IPS-18a (cell line): ENCODE measurements around the gene TMEM151A.

Source experiments
- H3K27ac ChIP-seq: one replicate; pipeline ENCODE4 v1.5.1; 2013; ENCODE audit warnings: low read length
- H3K27me3 ChIP-seq: one replicate; pipeline ENCODE4 v1.6.1; 2013; ENCODE audit warnings: mild to moderate bottlenecking, low read length; ENCODE audit not compliant: control insufficient read depth, insufficient read depth
- H3K36me3 ChIP-seq: one replicate; pipeline ENCODE4 v1.6.1; 2013; ENCODE audit warnings: low read depth, low read length; ENCODE audit not compliant: control insufficient read depth
- H3K4me1 ChIP-seq: one replicate; pipeline ENCODE4 v1.6.1; 2013; ENCODE audit warnings: low read depth, low read length; ENCODE audit not compliant: control insufficient read depth
- H3K4me3 ChIP-seq: one replicate; pipeline ENCODE4 v1.5.1; 2013; ENCODE audit warnings: low read length
- H3K9ac ChIP-seq: one replicate; pipeline ENCODE4 v1.6.1; 2013; ENCODE audit warnings: mild to moderate bottlenecking, low read length, moderate library complexity
- H3K9me3 ChIP-seq: one replicate; pipeline ENCODE4 v1.6.1; 2013; ENCODE audit warnings: low read depth, low read length; ENCODE audit not compliant: control insufficient read depth

The TMEM151A gene

DNA sequence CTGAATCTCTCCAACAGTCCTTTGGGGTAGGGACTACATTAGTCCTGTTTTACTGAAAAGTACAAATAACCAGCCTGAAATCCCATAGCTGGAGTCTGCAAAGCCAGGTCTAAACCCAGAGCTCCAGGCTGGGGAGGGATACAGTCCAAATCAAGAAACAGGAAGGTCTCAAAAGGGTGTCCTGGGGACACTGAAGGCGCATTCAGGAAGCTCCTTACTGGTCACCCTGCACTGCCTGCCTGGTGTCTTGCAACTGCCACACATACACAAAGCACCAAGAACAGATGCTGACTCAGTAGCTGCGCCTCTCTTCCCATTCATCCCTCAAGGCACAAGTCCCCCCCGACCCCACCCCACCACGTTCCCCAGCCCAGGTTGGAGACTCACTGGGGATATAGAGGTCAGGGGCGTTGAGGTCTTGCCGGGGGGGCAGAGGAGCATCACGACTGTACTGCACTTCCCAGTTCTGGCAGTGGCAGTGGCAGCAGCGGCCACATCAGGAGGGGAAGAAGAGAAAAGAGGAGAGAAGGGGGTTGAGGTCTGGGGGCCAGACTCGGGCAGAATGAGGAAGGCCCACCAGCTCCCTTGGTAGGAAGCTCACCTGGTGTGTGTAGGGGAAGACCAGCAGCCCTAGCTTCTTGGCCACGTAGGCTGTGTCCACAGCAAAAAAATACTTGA lies 4.3 kb upstream of the TMEM151A start:
- Histone ChIP-seq H3K27me3 (peaks cover 23% of the 10 kb centered on the region), H3K9me3 (no peaks in the 10 kb centered on the region), H3K36me3 (no peaks in the 10 kb centered on the region), H3K27ac (no peak overlapping the region), H3K4me1 (peaks cover 10% of the 10 kb centered on the region), H3K4me3 (peak overlapping the region; percentile 76), H3K9ac (no peak overlapping the region)

DNA sequence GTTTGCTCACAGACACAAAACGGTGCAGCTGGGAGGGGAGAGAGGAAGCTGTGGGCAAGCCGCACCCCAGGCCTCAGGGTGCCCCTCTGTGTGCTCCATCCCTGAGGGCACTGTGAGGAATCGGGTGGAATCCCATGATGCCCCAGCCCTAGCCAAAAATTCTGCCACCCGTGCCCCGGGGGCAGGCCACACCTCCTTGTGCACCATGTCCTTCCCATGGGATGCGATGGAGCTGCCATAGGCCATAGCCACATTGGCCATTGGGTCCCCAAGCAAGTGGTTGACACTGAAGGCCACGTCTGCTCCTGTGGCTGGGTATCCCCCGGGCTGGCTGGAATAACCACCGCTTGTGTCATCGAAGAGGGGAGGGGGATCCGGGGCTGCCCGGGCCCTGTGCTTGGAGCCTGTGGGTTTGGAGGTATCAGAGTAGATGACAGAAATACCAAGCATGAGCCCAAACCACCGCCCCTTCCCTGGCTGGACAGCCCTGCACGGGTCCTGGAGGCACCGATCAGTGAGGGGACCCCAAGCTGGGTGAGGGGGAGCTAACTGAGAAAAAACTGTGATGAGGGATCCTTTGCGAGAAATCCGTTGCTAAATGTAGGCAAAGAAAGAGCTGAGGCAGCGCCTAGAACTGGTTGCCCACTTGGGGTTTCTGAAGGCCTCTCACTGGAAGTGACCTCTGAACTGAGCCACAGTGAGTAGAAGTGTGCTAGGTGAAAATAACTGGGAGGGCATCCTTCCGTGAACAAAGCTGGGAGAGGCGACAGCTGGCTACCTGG lies 3.6 kb upstream of the TMEM151A start:
- H3K4me1 ChIP-seq, result peaks cover 7% of the 10 kb centered on the region
- peaks cover 30% of the 10 kb centered on the region for H3K27me3 ChIP-seq
- H3K9ac ChIP-seq, result peak overlapping the region; percentile 86
- H3K27ac ChIP-seq, result no peak overlapping the region
- H3K9me3 ChIP-seq, result no peaks in the 10 kb centered on the region
- H3K4me3 ChIP-seq, result peak overlapping the region; percentile 76
- no peaks in the 10 kb centered on the region for H3K36me3 ChIP-seq

DNA sequence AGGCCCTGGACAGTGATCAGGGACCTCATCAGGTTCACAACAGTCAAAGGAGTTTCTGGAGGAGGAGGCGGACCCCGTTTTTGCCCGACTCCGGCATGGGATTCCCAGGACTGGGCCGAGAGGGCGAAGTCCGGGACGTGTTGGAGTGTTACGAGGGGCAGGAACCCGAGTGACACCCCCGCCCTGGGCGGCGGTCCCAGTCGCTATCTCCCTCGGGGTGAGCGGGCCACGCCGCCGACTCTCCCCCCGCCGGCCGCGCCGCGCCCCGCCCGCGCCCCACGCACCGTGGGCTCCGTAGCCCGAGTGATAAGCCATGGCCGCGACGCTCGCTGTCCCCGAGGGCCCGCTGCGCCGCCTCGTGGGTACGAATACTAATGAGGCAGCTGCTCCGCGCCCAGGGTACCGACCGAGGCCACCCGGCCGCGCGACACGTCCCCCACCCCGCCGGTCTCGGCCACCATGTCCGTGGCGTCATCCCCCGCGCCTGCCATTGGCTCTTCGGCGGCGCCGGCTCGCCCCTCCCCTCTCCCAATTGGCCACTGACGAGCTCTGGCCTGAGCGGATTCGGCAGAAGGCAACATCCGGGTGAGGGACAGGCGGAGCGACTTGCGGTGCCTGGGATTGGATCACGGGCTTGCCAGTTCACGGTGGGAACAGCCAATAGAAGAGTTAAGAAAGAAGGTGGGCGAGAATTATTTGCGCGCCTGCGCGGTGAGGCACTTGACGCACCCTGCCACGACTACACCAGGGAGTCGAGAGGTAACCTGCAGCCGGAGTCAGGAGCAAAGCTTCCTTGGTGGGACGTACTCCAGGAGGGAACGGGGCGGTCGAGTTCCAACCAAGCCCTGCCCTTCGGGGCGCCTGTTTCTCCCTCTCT lies 2.8 kb upstream of the TMEM151A start, which contains the start of gene YIF1A:
YIF1A (minus strand) TSS at position 473 of the 877 bp plus-strand sequence; CDS start at position 315, 158 bp downstream.
- peaks cover 34% of the 10 kb centered on the region for H3K27me3 ChIP-seq
- H3K4me3 ChIP-seq, result peak within 1 kb of the TSS; percentile 76
- no peak within 1 kb of the TSS for H3K27ac ChIP-seq
- H3K9ac ChIP-seq, result peak within 1 kb of the TSS; percentile 86
- H3K4me1 ChIP-seq, result peaks cover 7% of the 10 kb centered on the region
- H3K9me3 ChIP-seq, result no peaks in the 10 kb centered on the region
- no peaks in the 10 kb centered on the region for H3K36me3 ChIP-seq

DNA sequence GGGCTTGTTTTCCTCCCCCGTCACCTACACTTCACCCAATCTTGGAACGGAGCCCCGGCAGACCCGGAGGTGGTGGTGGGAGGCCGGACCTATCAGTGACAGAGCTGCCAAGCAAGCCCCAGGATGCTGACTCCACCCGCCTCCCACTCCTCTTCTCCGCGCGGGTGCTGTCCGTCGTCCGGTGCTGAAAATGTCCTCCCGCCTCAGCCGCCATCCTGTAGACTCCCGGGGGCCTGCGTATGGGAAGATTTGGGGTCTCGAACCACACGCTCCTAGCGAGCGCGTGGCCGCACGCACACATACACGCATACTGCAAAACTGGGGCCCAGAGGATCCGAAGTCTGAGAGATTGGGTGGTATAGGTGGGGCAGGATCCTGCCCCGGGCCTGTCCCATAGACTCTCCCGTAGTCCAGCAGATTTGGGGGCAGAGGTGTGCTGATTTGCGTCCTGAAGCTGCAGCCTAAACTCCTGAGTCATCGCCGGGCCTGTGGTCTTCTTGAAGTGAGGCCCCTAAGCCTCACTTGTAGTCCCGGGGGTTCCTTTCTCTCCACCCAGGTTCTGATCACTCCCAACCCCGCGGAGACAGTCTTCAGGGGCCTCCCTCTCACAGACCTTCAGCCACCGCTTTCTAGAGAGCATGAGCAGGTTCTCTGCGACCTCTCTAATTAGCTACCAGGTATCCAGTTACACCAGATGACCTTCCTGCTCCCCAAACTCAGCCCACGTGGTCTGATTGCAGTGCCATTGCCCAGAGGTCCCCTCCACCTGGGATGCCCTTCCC lies 2.0 kb upstream of the TMEM151A start:
- Histone ChIP-seq H3K4me1 (peaks cover 7% of the 10 kb centered on the region), H3K4me3 (peak overlapping the region; percentile 76), H3K27me3 (peaks cover 34% of the 10 kb centered on the region), H3K27ac (no peak overlapping the region), H3K9ac (no peak overlapping the region), H3K36me3 (no peaks in the 10 kb centered on the region), H3K9me3 (no peaks in the 10 kb centered on the region)

DNA sequence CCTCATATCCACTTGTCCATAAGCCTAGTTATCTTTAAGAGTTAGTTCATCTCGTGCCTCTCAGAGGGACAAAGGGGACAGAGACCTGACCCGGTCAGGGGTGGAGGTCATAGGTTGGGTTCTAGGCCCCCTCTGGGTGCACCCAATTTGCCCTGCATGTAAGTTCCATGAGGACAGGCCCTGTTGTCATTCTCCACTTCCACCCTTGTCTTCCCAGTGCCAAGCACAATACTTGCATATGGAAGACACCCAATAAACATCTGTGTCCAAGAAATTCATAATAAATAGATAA lies 1.4 kb upstream of the TMEM151A start:
- Histone ChIP-seq H3K4me3 (no peak overlapping the region), H3K9ac (no peak overlapping the region), H3K27me3 (peaks cover 34% of the 10 kb centered on the region), H3K27ac (no peak overlapping the region), H3K36me3 (no peaks in the 10 kb centered on the region), H3K4me1 (peaks cover 7% of the 10 kb centered on the region), H3K9me3 (no peaks in the 10 kb centered on the region)

DNA sequence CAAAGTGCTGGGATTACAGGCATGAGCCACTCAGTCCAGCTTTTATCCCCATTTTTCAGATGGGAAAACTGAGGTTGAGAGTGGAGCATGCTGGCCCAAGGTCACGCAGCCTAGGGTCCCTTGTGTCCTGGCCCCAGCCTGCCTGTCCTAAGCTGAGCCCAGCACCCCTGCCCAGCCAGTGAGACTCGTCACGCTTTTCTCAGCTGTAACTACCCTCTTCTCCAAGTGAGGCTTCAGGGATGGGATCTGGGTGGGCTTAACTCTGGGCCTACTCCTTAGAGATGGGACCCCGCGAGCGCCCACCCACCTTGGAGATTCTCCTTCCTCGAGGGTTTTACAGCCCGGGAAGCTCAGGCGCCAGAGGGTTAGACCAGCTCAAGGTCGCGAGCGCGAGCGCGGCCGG lies 390 bp upstream of the TMEM151A start:
- H3K4me1 ChIP-seq, result peaks cover 7% of the 10 kb centered on the region
- no peak overlapping the region for H3K9ac ChIP-seq
- H3K27me3 ChIP-seq, result peaks cover 34% of the 10 kb centered on the region
- no peak overlapping the region for H3K27ac ChIP-seq
- peak overlapping the region; percentile 24 for H3K4me3 ChIP-seq
- no peaks in the 10 kb centered on the region for H3K36me3 ChIP-seq
- no peaks in the 10 kb centered on the region for H3K9me3 ChIP-seq

DNA sequence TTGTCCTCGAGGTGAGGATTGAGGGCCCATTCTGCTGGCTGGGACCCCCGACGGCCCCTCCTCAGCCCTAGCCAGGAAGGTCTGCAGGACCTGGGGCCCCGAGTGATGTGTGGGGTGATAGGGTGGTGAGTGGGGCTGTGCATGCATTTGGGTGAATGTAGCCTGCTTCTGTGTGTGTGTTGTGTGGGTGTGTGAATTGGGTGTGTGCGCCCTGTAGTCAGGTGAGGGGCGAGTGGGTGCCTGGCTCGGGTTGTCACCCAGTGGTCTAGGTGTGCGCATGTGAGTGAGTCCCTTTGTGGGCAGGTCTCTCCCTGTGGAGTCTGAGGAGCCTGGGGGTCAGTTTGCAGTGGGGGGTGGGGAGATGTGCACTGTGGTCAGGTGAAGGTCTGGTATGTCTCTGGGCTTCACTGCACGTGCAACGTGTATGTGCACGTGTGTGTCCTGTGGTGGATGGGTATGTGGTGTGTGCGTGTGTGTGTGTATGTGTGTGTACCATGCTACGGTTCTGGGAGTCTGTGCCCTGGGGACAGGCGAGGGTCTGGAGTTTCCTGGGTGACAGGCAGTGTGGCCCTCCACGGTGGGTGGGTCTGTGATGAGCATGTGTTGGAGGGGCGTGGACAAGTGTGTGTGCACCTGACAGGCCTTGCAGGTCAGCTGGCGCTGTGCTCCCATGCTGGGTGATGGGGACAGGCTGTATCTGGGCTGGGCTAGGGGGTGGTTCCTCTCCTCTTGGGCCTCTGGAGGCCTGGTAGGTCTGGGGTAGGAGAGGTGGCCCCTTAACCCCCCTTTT lies 1.0 kb downstream of the TMEM151A start:
- Histone ChIP-seq H3K27me3 (peaks cover 34% of the 10 kb centered on the region), H3K9ac (no peak overlapping the region), H3K27ac (no peak overlapping the region), H3K9me3 (no peaks in the 10 kb centered on the region), H3K4me1 (peaks cover 9% of the 10 kb centered on the region), H3K36me3 (no peaks in the 10 kb centered on the region), H3K4me3 (peak overlapping the region; percentile 44)

DNA sequence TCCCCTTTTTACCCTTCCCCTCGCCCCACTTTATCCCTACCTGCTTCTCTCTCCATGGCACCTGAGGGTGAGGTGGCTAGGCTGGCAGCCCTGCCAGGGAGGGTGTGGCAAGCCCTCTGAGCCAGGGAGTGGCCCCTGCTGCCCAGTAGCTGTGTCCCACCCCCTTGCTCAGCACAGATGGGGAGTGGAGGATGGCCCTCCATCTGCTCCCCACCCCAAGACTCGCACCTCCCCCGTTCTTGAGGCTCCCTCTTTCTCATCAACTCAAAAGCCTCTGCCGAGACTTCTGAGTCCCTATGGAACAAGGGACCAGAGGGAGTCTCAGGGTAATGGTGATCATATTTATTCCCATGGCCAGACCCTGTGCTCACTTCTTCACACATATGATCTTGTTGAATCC lies 1.7 kb downstream of the TMEM151A start:
- Histone ChIP-seq H3K36me3 (no peaks in the 10 kb centered on the region), H3K27ac (no peak overlapping the region), H3K27me3 (peaks cover 34% of the 10 kb centered on the region), H3K4me1 (peaks cover 9% of the 10 kb centered on the region), H3K4me3 (no peak overlapping the region), H3K9me3 (no peaks in the 10 kb centered on the region), H3K9ac (no peak overlapping the region)

DNA sequence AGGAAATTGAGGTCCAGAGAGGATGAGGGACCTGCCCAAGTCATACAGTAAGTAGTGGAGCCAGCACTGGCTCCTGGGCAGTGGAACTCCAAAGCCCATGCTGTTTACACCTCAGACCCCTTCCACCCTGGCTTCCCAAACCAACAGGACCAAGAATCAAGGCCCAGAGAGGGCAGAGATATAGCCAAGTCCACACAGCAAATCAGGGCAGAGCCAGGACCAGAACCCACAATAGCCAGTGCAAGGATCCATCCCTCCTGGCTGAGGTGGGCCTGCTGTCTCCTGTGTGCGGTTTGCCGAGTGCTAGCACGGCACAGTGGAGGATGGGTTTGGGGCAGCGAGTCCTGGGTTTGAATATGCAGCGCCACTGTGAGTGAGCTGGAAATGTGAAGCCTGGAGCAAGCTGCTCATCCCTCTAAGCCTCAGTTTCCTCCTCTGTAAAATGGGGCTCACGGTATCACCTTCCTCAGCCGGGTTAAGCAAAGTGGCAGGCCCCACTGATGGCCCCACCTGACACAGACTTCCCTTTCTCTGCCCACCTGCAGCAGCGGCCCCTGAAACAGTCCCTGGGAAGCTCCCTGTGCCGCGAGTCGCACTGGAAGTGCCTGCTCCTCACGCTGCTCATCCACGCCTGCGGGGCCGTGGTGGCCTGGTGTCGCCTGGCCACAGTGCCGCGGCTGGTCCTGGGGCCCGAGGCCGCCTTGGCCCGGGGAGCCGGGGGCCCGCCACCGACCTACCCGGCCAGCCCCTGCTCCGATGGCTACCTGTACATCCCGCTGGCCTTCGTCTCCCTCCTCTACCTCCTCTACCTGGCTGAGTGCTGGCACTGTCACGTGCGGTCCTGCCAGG lies 2.3 kb downstream of the TMEM151A start:
- Histone ChIP-seq H3K36me3 (no peaks in the 10 kb centered on the region), H3K4me1 (peaks cover 9% of the 10 kb centered on the region), H3K9me3 (no peaks in the 10 kb centered on the region), H3K27ac (no peak overlapping the region), H3K27me3 (peaks cover 34% of the 10 kb centered on the region), H3K4me3 (no peak overlapping the region), H3K9ac (no peak overlapping the region)
